Measurements from ENCODE around the gene KLHL35. TPM values are rescaled to one million over a fixed set of nuclear protein-coding genes. Genes with fewer than 3 reads are reported as not detected.
"Not testable (repeated sequence)": the region's sequence is repeated elsewhere in the genome, so short reads cannot be mapped to it uniquely, and the experiment has no call there.

The KLHL35 gene
- total and polyA plus RNA-seq, 8 donors = 0.89 to 2.9 (median 1.7) TPM; not detected in 2

GRCh38 chr11:75420224-75421034 is 12.6 kb downstream of the KLHL35 start:
- WGBS, 5 donors = 68 to 78% (median 75%) methylated on average over 14 of the region's 14 CpGs
- peak overlapping the region; percentile 26 to 81 (median 69) for H3K27ac ChIP-seq
- H3K36me3 ChIP-seq = peaks cover 6 to 26% (median 15%) of the 10 kb centered on the region in 4 donors
- H3K9me3 ChIP-seq = no peaks in the 10 kb centered on the region
- no peaks in the 10 kb centered on the region for H3K27me3 ChIP-seq
- H3K4me3 ChIP-seq = no peak overlapping the region
- H3K4me1 ChIP-seq = peaks cover 8 to 64% (median 37%) of the 10 kb centered on the region in 4 donors
- no peak for DNase-seq
- no peak for TF ChIP-seq POLR2A (IDR thresholded peaks at IDR 0.05)
- no peak for TF ChIP-seq POLR2AphosphoS5 (IDR thresholded peaks at IDR 0.05)
- TF ChIP-seq EP300 (IDR thresholded peaks at IDR 0.05) = no peak
- no peak for TF ChIP-seq CTCF (IDR thresholded peaks at IDR 0.05)
- intact Hi-C loops (cut with DNase I; ENCODE audit: low total_unique reads) = no loop called here

DNA sequence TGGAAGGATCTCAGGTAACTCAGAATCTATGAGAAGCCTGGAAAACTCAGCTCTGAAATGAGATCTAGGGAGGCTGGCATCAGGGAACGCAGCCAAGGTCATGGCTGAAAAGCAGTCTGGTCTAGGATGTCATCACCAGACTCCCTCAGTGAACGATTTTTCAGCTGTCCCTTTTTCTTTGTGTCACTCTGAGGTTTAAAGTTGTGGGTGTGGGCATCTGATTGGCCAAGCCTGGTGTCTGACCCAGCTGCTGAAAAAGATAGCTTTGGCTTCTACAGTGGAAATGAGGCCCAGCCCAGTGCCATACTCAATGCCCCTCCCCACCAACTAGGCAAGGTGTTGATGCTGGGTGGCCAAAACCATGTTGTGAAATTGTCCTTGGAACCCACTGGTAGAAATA is 19.1 kb downstream of the KLHL35 start:
- H3K27me3 ChIP-seq = no peaks in the 10 kb centered on the region
- no peak overlapping the region for H3K4me3 ChIP-seq
- H3K4me1 ChIP-seq = peaks cover 0 to 15% (median 0%) of the 10 kb centered on the region in 4 donors
- TF ChIP-seq POLR2AphosphoS5 (IDR thresholded peaks at IDR 0.05) = no peak
- no peak for TF ChIP-seq EP300 (IDR thresholded peaks at IDR 0.05)
- no peak for TF ChIP-seq CTCF (IDR thresholded peaks at IDR 0.05)
- TF ChIP-seq POLR2A (IDR thresholded peaks at IDR 0.05) = no peak
- H3K9me3 ChIP-seq = no peaks in the 10 kb centered on the region
- H3K36me3 ChIP-seq = peaks cover 3 to 63% (median 51%) of the 10 kb centered on the region in 4 donors
- intact Hi-C loops (cut with DNase I; ENCODE audit: low total_unique reads) = no loop called here
- DNase-seq = no peak
- no peak overlapping the region for H3K27ac ChIP-seq
- WGBS, 5 donors = 78 to 91% (median 87%) methylated on average over 2 of the region's 2 CpGs

GRCh38 chr11:75413146-75413545 is 19.9 kb downstream of the KLHL35 start:
- WGBS, 5 donors = 81 to 87% (median 84%) methylated on average over 10 of the region's 10 CpGs
- intact Hi-C loops (cut with DNase I; ENCODE audit: low total_unique reads); H3K9me3 ChIP-seq; H3K27me3 ChIP-seq; DNase-seq; H3K27ac ChIP-seq; H3K4me3 ChIP-seq: not testable (repeated sequence)
- Histone ChIP-seq H3K4me1 (peaks cover 0 to 13% (median under 1%) of the 10 kb centered on the region in 4 donors), H3K36me3 (peaks cover 3 to 70% (median 58%) of the 10 kb centered on the region in 4 donors)

DNA sequence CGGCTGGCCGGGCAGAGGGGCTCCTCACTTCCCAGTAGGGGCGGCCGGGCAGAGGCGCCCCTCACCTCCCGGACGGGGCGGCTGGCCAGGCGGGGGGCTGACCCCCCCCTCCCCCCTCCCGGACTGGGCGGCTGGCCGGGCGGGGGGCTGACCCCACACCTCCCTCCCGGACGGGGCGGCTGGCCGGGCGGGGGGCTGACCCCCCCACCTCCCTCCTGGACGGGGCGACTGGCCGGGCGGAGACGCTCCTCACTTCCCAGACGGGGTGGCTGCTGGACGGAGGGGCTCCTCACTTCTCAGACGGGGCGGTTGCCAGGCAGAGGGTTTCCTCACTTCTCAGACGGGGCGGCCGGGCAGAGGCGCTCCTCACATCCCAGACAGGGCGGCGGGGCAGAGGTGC is 23.0 kb downstream of the KLHL35 start:
- not testable (repeated sequence) for H3K4me3 ChIP-seq, DNase-seq, H3K27me3 ChIP-seq, H3K9me3 ChIP-seq, H3K27ac ChIP-seq
- Histone ChIP-seq H3K36me3 (peaks cover 12 to 88% (median 75%) of the 10 kb centered on the region in 4 donors), H3K4me1 (peaks cover 0 to 21% (median 5%) of the 10 kb centered on the region in 4 donors)
- 87 to 100% (median 97%) methylated on average over 3 to 26 of the region's 33 CpGs; no CpG with 5 or more reads in 1 of the 5 donors for WGBS, 5 donors
- intact Hi-C loops (cut with DNase I; ENCODE audit: low total_unique reads) = loop anchor here (5.0 kb wide), 1 partner anchor 117 kb away; the partner anchor contains the start of gene GDPD5

DNA sequence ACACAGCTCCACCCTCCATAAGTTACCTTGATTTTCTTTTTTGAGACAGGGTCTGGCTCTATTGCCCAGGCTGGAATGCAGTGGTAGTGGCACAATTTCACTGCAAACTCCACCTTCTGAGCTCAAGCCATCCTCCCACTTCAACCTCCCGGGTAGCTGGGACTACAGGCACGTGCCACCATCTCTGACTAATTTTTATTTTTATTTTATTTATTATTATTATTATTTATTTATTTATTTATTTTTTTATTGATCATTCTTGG is 24.1 kb downstream of the KLHL35 start:
- Histone ChIP-seq H3K27ac (no peak overlapping the region), H3K4me3 (no peak overlapping the region), H3K4me1 (peaks cover 0 to 22% (median 8%) of the 10 kb centered on the region in 4 donors), H3K27me3 (no peaks in the 10 kb centered on the region), H3K9me3 (no peaks in the 10 kb centered on the region), H3K36me3 (peaks cover 23 to 88% (median 75%) of the 10 kb centered on the region in 4 donors)
- no peak for TF ChIP-seq CTCF (IDR thresholded peaks at IDR 0.05)
- no peak for TF ChIP-seq POLR2A (IDR thresholded peaks at IDR 0.05)
- TF ChIP-seq EP300 (IDR thresholded peaks at IDR 0.05) = no peak
- no peak for TF ChIP-seq POLR2AphosphoS5 (IDR thresholded peaks at IDR 0.05)
- 92 to 95% (median 94%) methylated on average over 2 of the region's 2 CpGs for WGBS, 5 donors
- DNase-seq = no peak
- intact Hi-C loops (cut with DNase I; ENCODE audit: low total_unique reads) = loop anchor here (5.0 kb wide), 1 partner anchor 118 kb away; the partner anchor contains the start of gene GDPD5

All from stomach (tissue), 9 donors.